ENCODE measurements around the gene EPB41L1.

DNA sequence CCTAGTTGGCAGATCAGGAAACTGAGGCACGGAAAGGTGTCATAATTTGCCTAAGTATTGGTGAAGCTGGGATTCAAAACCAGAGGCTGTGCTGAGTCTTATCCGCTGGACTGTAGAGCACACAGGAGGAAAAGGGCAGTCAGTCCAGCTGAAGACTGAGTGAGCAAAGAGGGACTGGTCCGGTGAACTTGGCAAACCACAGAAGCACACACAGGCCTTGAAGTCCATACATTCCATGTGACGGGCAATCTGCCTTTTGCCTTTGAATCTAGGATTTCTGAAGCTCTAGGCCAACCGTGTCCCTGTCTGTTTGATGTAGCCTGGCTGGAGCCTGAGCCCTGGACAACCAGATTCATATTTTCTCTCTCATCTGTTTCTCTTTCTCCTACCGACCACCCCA lies 34.3 kb upstream of the EPB41L1 start:
- TF ChIP-seq, protein P1, sequence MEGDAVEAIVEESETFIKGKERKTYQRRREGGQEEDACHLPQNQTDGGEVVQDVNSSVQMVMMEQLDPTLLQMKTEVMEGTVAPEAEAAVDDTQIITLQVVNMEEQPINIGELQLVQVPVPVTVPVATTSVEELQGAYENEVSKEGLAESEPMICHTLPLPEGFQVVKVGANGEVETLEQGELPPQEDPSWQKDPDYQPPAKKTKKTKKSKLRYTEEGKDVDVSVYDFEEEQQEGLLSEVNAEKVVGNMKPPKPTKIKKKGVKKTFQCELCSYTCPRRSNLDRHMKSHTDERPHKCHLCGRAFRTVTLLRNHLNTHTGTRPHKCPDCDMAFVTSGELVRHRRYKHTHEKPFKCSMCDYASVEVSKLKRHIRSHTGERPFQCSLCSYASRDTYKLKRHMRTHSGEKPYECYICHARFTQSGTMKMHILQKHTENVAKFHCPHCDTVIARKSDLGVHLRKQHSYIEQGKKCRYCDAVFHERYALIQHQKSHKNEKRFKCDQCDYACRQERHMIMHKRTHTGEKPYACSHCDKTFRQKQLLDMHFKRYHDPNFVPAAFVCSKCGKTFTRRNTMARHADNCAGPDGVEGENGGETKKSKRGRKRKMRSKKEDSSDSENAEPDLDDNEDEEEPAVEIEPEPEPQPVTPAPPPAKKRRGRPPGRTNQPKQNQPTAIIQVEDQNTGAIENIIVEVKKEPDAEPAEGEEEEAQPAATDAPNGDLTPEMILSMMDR (IDR thresholded peaks at IDR 0.05), result no peak
- no peak for TF ChIP-seq ZFX (IDR thresholded peaks at IDR 0.05; ENCODE audit: borderline replicate concordance)
